Neural cell (in vitro differentiated cells): Measurements from ENCODE around the gene BNIP5.

Experiments used
- CTCF ChIP-seq: fragments of 450-650 bp; IDR thresholded peaks from 2 replicates; pipeline ENCODE4 v1.5.1; 2014; ENCODE audit warnings: antibody characterized with exemption, mild to moderate bottlenecking, moderate library complexity; ENCODE audit not compliant: poor library complexity, severe bottlenecking
- EP300 ChIP-seq: fragments of 450-650 bp; conservative IDR thresholded peaks from 2 replicates; pipeline ENCODE4 v1.6.1; 2014; ENCODE audit warnings: antibody characterized with exemption, mild to moderate bottlenecking, moderate library complexity; ENCODE audit not compliant: poor library complexity, severe bottlenecking
- EZH2 ChIP-seq: fragments of 200-600, 300-800 bp; shearing (Covaris generic), sonication (generic); IDR thresholded peaks from 2 replicates; pipeline ENCODE4 v1.6.1; 2014; ENCODE audit warnings: antibody characterized with exemption, low read length, borderline replicate concordance, mild to moderate bottlenecking; ENCODE audit not compliant: insufficient read depth, poor library complexity, severe bottlenecking
- MXI1 ChIP-seq: fragments of 450-650 bp; conservative IDR thresholded peaks from 2 replicates; pipeline ENCODE4 v1.6.1; 2014; ENCODE audit warnings: antibody characterized with exemption, mild to moderate bottlenecking; ENCODE audit not compliant: poor library complexity, severe bottlenecking
- POLR2AphosphoS5 ChIP-seq: IDR thresholded peaks from 2 replicates; pipeline ENCODE4 v1.6.1; 2012
- RAD21 ChIP-seq: fragments of 450-650 bp; conservative IDR thresholded peaks from 2 replicates; pipeline ENCODE4 v1.6.1; 2014; ENCODE audit warnings: antibody characterized with exemption, mild to moderate bottlenecking, moderate library complexity
- REST ChIP-seq: IDR thresholded peaks from 2 replicates; pipeline ENCODE4 v1.6.1; 2012; ENCODE audit warnings: borderline replicate concordance
- SMC3 ChIP-seq: fragments of 450-650 bp; conservative IDR thresholded peaks from 2 replicates; pipeline ENCODE4 v1.6.1; 2014; ENCODE audit warnings: antibody characterized with exemption, mild to moderate bottlenecking, moderate library complexity; ENCODE audit not compliant: poor library complexity
- TAF1 ChIP-seq: IDR thresholded peaks from 2 replicates; pipeline ENCODE4 v1.6.1; 2012; ENCODE audit warnings: low read depth

GRCh38 chr6:36309900-36310299, 26.8 kb downstream of the BNIP5 start:
- TF ChIP-seq EZH2 = no peak
- TF ChIP-seq TAF1 = no peak
- TF ChIP-seq EP300 = no peak
- no peak for TF ChIP-seq POLR2AphosphoS5
- TF ChIP-seq CTCF = no peak
- TF ChIP-seq SMC3 = no peak
- no peak for TF ChIP-seq MXI1
- no peak for TF ChIP-seq RAD21
- TF ChIP-seq REST = no peak
